Measurements from ENCODE around the gene PAM. TPM values are rescaled to one million over a fixed set of nuclear protein-coding genes. Genes with fewer than 3 reads are reported as not detected.

PAM gene
- total RNA-seq, 2 experiments from 2014 or later = 63.4 to 65.8 TPM

- ChIA-PET CTCF (interaction anchor here (1.0 to 2.3 kb wide), 2 partner anchors 10 to 49 kb away, joined by 3 to 6 read pairs; no protein-coding TSS in a partner anchor), POLR2A (no interaction called here)
- no peak for DNase-seq
- peaks cover 22% of the 10 kb centered on the region for H3K4me1 Mint-ChIP-seq (ENCODE audit: low read depth)
- no peak overlapping the region for H3K4me3 Mint-ChIP-seq
- TF ChIP-seq CTCF (IDR thresholded peaks at IDR 0.05) = no peak
- no peaks in the 10 kb centered on the region for H3K27me3 Mint-ChIP-seq
- intact Hi-C loops (cut with micrococcal nuclease) = no loop called here
- ATAC-seq = no peak
- peaks cover 2% of the 10 kb centered on the region for H3K36me3 Mint-ChIP-seq (ENCODE audit: low read depth)
- H3K27ac Mint-ChIP-seq = no peak overlapping the region
- no peaks in the 10 kb centered on the region for H3K9me3 Mint-ChIP-seq
Measured at GRCh38 chr5:102830241-102830640, 75.1 kb downstream of the PAM start.

GRCh38 chr5:102832445-102832844 lies 77.3 kb downstream of the PAM start:
- Mint-ChIP-seq H3K4me1 (ENCODE audit: low read depth) (peaks cover 27% of the 10 kb centered on the region), H3K36me3 (ENCODE audit: low read depth) (peaks cover 4% of the 10 kb centered on the region), H3K27me3 (no peaks in the 10 kb centered on the region), H3K9me3 (no peaks in the 10 kb centered on the region), H3K27ac (no peak overlapping the region), H3K4me3 (no peak overlapping the region)
- POLR2A ChIA-PET = interaction anchor here (1.4 kb wide), 1 partner anchor 14 kb away, joined by 5 read pairs; no protein-coding TSS in a partner anchor
- ATAC-seq (no peak), DNase-seq (no peak)
- no peak for TF ChIP-seq CTCF (IDR thresholded peaks at IDR 0.05)
- CTCF ChIA-PET = interaction anchor here (1.0 kb wide), 1 partner anchor 12 kb away, joined by 3 read pairs; no protein-coding TSS in a partner anchor
- intact Hi-C loops (cut with micrococcal nuclease) = no loop called here

- H3K27ac Mint-ChIP-seq = no peak overlapping the region
- intact Hi-C loops (cut with micrococcal nuclease) = no loop called here
- H3K4me3 Mint-ChIP-seq = no peak overlapping the region
- DNase-seq (no peak), ATAC-seq (no peak)
- peaks cover 27% of the 10 kb centered on the region for H3K4me1 Mint-ChIP-seq (ENCODE audit: low read depth)
- peaks cover 4% of the 10 kb centered on the region for H3K36me3 Mint-ChIP-seq (ENCODE audit: low read depth)
- no peaks in the 10 kb centered on the region for H3K27me3 Mint-ChIP-seq
- POLR2A ChIA-PET = interaction anchor here (1.4 kb wide), 1 partner anchor 13 kb away, joined by 5 read pairs; no protein-coding TSS in a partner anchor
- CTCF ChIA-PET = interaction anchor here (1.0 to 1.1 kb wide), 3 partner anchors 10 to 16 kb away, joined by 3 to 5 read pairs (median 3); no protein-coding TSS in a partner anchor
- no peaks in the 10 kb centered on the region for H3K9me3 Mint-ChIP-seq
- no peak for TF ChIP-seq CTCF (IDR thresholded peaks at IDR 0.05)
Measured at GRCh38 chr5:102833146-102833545, 78.0 kb downstream of the PAM start.

DNA sequence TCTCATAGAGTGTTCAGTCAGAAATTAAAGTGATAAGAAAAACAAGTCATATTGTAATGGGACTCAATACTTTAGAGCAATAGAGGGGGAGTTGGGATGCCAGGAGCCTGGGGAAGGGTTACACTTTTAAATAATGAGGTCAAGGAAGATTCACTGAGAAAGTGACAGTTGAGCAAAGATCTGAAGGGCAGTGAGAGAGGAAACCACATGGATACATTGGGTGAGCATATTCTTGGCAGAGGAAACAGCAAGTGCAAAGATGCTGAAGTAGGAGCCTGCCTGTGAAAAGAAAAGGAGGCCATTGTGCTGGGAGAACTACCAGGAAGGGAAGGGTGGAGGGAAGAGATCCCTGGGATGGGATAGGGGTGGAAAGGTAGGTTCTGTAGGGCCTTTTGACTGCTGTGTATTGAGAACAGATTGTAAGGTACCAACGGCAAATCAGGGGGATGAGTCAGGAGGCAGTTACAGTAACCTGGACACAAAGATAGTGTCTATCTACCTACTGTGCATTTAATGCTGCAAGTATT lies 79.4 kb downstream of the PAM start:
- ChIA-PET POLR2A (no interaction called here), CTCF (no interaction called here)
- Mint-ChIP-seq H3K27ac (no peak overlapping the region), H3K4me1 (ENCODE audit: low read depth) (peaks cover 27% of the 10 kb centered on the region), H3K36me3 (ENCODE audit: low read depth) (peaks cover 4% of the 10 kb centered on the region), H3K27me3 (no peaks in the 10 kb centered on the region), H3K4me3 (no peak overlapping the region), H3K9me3 (no peaks in the 10 kb centered on the region)
- intact Hi-C loops (cut with micrococcal nuclease) = no loop called here
- ATAC-seq = no peak
- no peak for TF ChIP-seq CTCF (IDR thresholded peaks at IDR 0.05)
- no peak for DNase-seq

DNA sequence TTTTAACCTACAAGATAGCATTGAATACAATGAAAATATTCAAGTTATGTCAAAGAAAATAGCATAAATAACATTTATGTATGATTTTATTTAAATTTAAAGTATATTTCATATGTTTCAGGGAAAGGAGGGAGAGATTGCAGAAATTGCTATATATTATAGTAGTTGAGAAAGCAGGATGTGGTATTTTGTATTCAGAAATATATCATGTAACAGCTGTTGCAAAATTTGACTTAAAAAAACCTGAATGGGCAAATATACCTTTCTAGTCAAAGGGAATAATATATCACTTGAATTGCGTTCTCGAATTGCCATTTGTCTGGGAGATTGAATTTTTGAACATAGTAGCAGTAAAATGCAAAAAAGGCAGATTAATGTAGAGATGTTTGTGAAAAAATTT lies 80.6 kb downstream of the PAM start:
- no peaks in the 10 kb centered on the region for H3K9me3 Mint-ChIP-seq
- no peak overlapping the region for H3K27ac Mint-ChIP-seq
- CTCF ChIA-PET = interaction anchor here (0.9 to 1.2 kb wide), 2 partner anchors 8 to 154 kb away, joined by 3 read pairs; no protein-coding TSS in a partner anchor
- ATAC-seq = no peak
- no peaks in the 10 kb centered on the region for H3K27me3 Mint-ChIP-seq
- DNase-seq = no peak
- H3K4me3 Mint-ChIP-seq = no peak overlapping the region
- peaks cover 3% of the 10 kb centered on the region for H3K36me3 Mint-ChIP-seq (ENCODE audit: low read depth)
- POLR2A ChIA-PET = no interaction called here
- intact Hi-C loops (cut with micrococcal nuclease) = no loop called here
- peaks cover 26% of the 10 kb centered on the region for H3K4me1 Mint-ChIP-seq (ENCODE audit: low read depth)
- TF ChIP-seq CTCF (IDR thresholded peaks at IDR 0.05) = no peak
